K562 (cell line): ENCODE data around the gene PCSK7. TPM values are rescaled to one million over a fixed set of nuclear protein-coding genes. Genes with fewer than 3 reads are reported as not detected.

Experiments used
- ATF1 ChIP-seq, 2 experiments: fragments of 450-650 bp in 1 of 2; IDR thresholded peaks; 2 replicates each; pipeline ENCODE4 v1.6.1; 2016; ENCODE audit warnings: missing compliant biosample characterization in 1 of 2, missing genetic modification characterization in 1 of 2
- ETV1 ChIP-seq: fragments of 450-650 bp; conservative IDR thresholded peaks from 2 replicates; pipeline ENCODE4 v1.6.1; 2016; ENCODE audit warnings: missing genetic modification characterization, control low read depth, low read depth, missing compliant biosample characterization
- HDAC1 ChIP-seq, 2 experiments: fragments of 450-650 bp; IDR thresholded peaks; 2 replicates each; pipeline ENCODE4 v1.6.1; 2016 to 2017; ENCODE audit warnings: inconsistent platforms in 1 of 2, mild to moderate bottlenecking in 1 of 2, moderate library complexity in 1 of 2
- NCOA4 ChIP-seq: fragments of 450-650 bp; IDR thresholded peaks from 2 replicates; pipeline ENCODE4 v1.6.1; 2018; ENCODE audit warnings: mild to moderate bottlenecking; ENCODE audit not compliant: partially characterized antibody
- PHF20 ChIP-seq: fragments of 450-650 bp; IDR thresholded peaks from 2 replicates; pipeline ENCODE4 v1.6.1; 2018; ENCODE audit not compliant: partially characterized antibody
- RB1 ChIP-seq: fragments of 450-650 bp; IDR thresholded peaks from 2 replicates; pipeline ENCODE4 v1.6.1; 2017; ENCODE audit warnings: low read depth, mild to moderate bottlenecking
- RFX5 ChIP-seq: IDR thresholded peaks from 2 replicates; pipeline ENCODE4 v1.6.1; 2011; ENCODE audit warnings: low read depth, mild to moderate bottlenecking, improper control_type of control experiment, low read length
- YY1 ChIP-seq, 3 experiments: IDR thresholded peaks; 2 replicates each; pipeline ENCODE4 v1.6.1; 2011; ENCODE audit warnings: low read length in 2 of 3, mild to moderate bottlenecking in 2 of 3, moderate library complexity in 2 of 3, borderline replicate concordance in 1 of 3, control low read depth in 1 of 3, low read depth in 1 of 3; ENCODE audit not compliant: insufficient read depth in 3 of 3, insufficient replicate concordance in 2 of 3, control insufficient read depth in 1 of 3, insufficient read length in 1 of 3; ENCODE audit errors: extremely low read depth in 1 of 3
- ZNF133 ChIP-seq: fragments of 250-450 bp; sonication (Bioruptor Pico); IDR thresholded peaks from 2 replicates; pipeline ENCODE4 v1.4.0; 2020; ENCODE audit warnings: mild to moderate bottlenecking
- polyA plus RNA-seq, 8 experiments: library from polyadenylated mRNA; depleted of rRNA in 4 of 8; stranded (reverse) in 5 of 8; unstranded in 3 of 8; fragments of >200 nt; fragmentation: Nextera tagmentation in 2 of 8; fragmentation: Illumina TruSeq in 1 of 8; extraction: Ambion mirVana in 2 of 8; extraction: Trizol in 1 of 8; gene quantifications; 2 replicates each; pipeline versions ENCODE4 v1.2.1 to v1.2.3, GENCODE V29; 2011 to 2014; ENCODE audit warnings: inconsistent platforms in 1 of 8, missing spikeins in 1 of 8
- total RNA-seq, 7 experiments: library from RNA; depleted of rRNA in 6 of 7; stranded (reverse); fragments of >200 nt in 6 of 7; fragmentation: Illumina TruSeq in 2 of 7; extraction: Trizol in 2 of 7; gene quantifications; 2 replicates each; pipeline versions ENCODE4 v1.2.1 to v1.2.3, GENCODE V29; 2011 to 2021; ENCODE audit warnings: low replicate concordance in 1 of 7
- TF ChIP-seq, protein P1 (sequence below): sonication (generic); formaldehyde crosslinking; IDR thresholded peaks from 2 replicates; pipeline ENCODE4 v1.8.0; 2022; ENCODE audit warnings: mild to moderate bottlenecking, missing genetic modification reagents
- TF ChIP-seq, protein P2 (sequence below): conservative IDR thresholded peaks from 2 replicates; pipeline ENCODE4 v1.6.1; 2011; ENCODE audit warnings: low read depth, mild to moderate bottlenecking, low read length; ENCODE audit not compliant: control insufficient read depth
- TF ChIP-seq, protein P3 (sequence below): sonication (generic); formaldehyde crosslinking; IDR thresholded peaks from 2 replicates; pipeline ENCODE4 v1.8.0; 2022; ENCODE audit warnings: mild to moderate bottlenecking, missing genetic modification reagents
- TF ChIP-seq, protein P4 (sequence below), 2 experiments: fragments of 450-650 bp; conservative IDR thresholded peaks; 2 replicates each; pipeline ENCODE4 v1.6.1; 2017; ENCODE audit warnings: mild to moderate bottlenecking in 2 of 2, moderate library complexity in 2 of 2

The PCSK7 gene
- total and polyA plus RNA-seq, 9 of the 15 experiments (the other 6 are each of a cell fraction or from before 2014, with no cell fraction given), result 3.1 to 29.2 (median 15.6) TPM

- TF ChIP-seq, protein P1, sequence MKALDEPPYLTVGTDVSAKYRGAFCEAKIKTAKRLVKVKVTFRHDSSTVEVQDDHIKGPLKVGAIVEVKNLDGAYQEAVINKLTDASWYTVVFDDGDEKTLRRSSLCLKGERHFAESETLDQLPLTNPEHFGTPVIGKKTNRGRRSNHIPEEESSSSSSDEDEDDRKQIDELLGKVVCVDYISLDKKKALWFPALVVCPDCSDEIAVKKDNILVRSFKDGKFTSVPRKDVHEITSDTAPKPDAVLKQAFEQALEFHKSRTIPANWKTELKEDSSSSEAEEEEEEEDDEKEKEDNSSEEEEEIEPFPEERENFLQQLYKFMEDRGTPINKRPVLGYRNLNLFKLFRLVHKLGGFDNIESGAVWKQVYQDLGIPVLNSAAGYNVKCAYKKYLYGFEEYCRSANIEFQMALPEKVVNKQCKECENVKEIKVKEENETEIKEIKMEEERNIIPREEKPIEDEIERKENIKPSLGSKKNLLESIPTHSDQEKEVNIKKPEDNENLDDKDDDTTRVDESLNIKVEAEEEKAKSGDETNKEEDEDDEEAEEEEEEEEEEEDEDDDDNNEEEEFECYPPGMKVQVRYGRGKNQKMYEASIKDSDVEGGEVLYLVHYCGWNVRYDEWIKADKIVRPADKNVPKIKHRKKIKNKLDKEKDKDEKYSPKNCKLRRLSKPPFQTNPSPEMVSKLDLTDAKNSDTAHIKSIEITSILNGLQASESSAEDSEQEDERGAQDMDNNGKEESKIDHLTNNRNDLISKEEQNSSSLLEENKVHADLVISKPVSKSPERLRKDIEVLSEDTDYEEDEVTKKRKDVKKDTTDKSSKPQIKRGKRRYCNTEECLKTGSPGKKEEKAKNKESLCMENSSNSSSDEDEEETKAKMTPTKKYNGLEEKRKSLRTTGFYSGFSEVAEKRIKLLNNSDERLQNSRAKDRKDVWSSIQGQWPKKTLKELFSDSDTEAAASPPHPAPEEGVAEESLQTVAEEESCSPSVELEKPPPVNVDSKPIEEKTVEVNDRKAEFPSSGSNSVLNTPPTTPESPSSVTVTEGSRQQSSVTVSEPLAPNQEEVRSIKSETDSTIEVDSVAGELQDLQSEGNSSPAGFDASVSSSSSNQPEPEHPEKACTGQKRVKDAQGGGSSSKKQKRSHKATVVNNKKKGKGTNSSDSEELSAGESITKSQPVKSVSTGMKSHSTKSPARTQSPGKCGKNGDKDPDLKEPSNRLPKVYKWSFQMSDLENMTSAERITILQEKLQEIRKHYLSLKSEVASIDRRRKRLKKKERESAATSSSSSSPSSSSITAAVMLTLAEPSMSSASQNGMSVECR (CRISPR knock-in tag), result no peak
- no peak for TF ChIP-seq ATF1 (CRISPR knock-in tag; IDR thresholded peaks at IDR 0.05)
- peak; percentile 61; the same call in 1 of the 2 replicates for TF ChIP-seq ATF1 (tag; IDR thresholded peaks at IDR 0.05)
- TF ChIP-seq ZNF133 (CRISPR knock-in tag), result no peak
- TF ChIP-seq PHF20, result peak; percentile 13
- TF ChIP-seq, protein P2, sequence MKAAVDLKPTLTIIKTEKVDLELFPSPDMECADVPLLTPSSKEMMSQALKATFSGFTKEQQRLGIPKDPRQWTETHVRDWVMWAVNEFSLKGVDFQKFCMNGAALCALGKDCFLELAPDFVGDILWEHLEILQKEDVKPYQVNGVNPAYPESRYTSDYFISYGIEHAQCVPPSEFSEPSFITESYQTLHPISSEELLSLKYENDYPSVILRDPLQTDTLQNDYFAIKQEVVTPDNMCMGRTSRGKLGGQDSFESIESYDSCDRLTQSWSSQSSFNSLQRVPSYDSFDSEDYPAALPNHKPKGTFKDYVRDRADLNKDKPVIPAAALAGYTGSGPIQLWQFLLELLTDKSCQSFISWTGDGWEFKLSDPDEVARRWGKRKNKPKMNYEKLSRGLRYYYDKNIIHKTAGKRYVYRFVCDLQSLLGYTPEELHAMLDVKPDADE, result peak; percentile 59; the same call in 1 of the 2 replicates
- 0 out of 2 replicates have a peak, but pooled peaks have one; percentile 13 for TF ChIP-seq ETV1 (tag)
- no peak for TF ChIP-seq YY1 (IDR thresholded peaks at IDR 0.05; ENCODE audit: borderline replicate concordance in 1 of 3, control insufficient read depth in 1 of 3, extremely low read depth in 1 of 3, insufficient read depth in 3 of 3, insufficient read length in 1 of 3, insufficient replicate concordance in 2 of 3, low read depth in 1 of 3, low read length in 2 of 3)
- TF ChIP-seq RFX5, result peak; percentile 48; the same call in 1 of the 2 replicates
- TF ChIP-seq NCOA4, result no peak
- TF ChIP-seq, protein P3, sequence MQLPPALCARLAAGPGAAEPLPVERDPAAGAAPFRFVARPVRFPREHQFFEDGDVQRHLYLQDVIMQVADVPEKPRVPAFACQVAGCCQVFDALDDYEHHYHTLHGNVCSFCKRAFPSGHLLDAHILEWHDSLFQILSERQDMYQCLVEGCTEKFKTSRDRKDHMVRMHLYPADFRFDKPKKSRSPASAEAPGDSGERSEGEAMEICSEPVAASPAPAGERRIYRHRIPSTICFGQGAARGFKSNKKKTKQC (CRISPR knock-in tag), result no peak
- TF ChIP-seq, protein P4, sequence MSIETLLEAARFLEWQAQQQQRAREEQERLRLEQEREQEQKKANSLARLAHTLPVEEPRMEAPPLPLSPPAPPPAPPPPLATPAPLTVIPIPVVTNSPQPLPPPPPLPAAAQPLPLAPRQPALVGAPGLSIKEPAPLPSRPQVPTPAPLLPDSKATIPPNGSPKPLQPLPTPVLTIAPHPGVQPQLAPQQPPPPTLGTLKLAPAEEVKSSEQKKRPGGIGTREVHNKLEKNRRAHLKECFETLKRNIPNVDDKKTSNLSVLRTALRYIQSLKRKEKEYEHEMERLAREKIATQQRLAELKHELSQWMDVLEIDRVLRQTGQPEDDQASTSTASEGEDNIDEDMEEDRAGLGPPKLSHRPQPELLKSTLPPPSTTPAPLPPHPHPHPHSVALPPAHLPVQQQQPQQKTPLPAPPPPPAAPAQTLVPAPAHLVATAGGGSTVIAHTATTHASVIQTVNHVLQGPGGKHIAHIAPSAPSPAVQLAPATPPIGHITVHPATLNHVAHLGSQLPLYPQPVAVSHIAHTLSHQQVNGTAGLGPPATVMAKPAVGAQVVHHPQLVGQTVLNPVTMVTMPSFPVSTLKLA (conservative IDR thresholded peaks at IDR 0.05), result peak in 1 of 2 experiments; percentile 65; a peak in 1 of 4 replicates
- 0 out of 2 replicates have a peak, but pooled peaks have one; percentile 13 for TF ChIP-seq RB1
- peak in 1 of 2 experiments; percentile 75; a peak in 2 of 4 replicates for TF ChIP-seq HDAC1 (IDR thresholded peaks at IDR 0.05)
Measured at GRCh38 chr11:117231842-117232091, at the start of gene PCSK7 (continued).
